Hepatocyte (in vitro differentiated cells): ENCODE results near the gene MLST8. TPM values are rescaled to one million over a fixed set of nuclear protein-coding genes. Genes with fewer than 3 reads are reported as not detected.

Experiments
- DNase-seq: peaks from one replicate; pipeline ENCODE4 v3.0.0-alpha.2; 2016; ENCODE audit warnings: low spot score
- H2AFZ ChIP-seq: fragments of 200-600 bp; sonication (generic); 2 replicates; pipeline ENCODE4 v1.6.0; 2016; ENCODE audit warnings: antibody characterized with exemption, mild to moderate bottlenecking
- H3K27ac ChIP-seq: fragments of 200-600 bp; sonication (generic); 2 replicates; pipeline ENCODE4 v1.5.1; 2016; ENCODE audit warnings: mild to moderate bottlenecking
- H3K27me3 ChIP-seq: fragments of 200-600 bp; sonication (generic); 2 replicates; pipeline ENCODE4 v1.6.1; 2016
- H3K36me3 ChIP-seq: fragments of 200-600 bp; sonication (generic); replicated peaks from 2 replicates; pipeline ENCODE4 v1.5.1; 2016; ENCODE audit warnings: low read depth; ENCODE audit not compliant: insufficient read depth
- H3K4me1 ChIP-seq: fragments of 200-600 bp; sonication (generic); 2 replicates; pipeline ENCODE4 v1.5.1; 2016; ENCODE audit warnings: mild to moderate bottlenecking, moderate library complexity; ENCODE audit not compliant: insufficient read depth
- H3K4me2 ChIP-seq: fragments of 200-600 bp; sonication (generic); 2 replicates; pipeline ENCODE4 v1.6.0; 2016
- H3K4me3 ChIP-seq: fragments of 200-600 bp; sonication (generic); 2 replicates; pipeline ENCODE4 v1.5.1; 2016; ENCODE audit warnings: mild to moderate bottlenecking
- H3K79me2 ChIP-seq: fragments of 200-600 bp; sonication (generic); 2 replicates; pipeline ENCODE4 v1.6.0; 2017; ENCODE audit warnings: mild to moderate bottlenecking
- H3K9me2 ChIP-seq: fragments of 200-600 bp; sonication (generic); replicated peaks from 2 replicates; pipeline ENCODE4 v1.6.0; 2017; ENCODE audit warnings: mild to moderate bottlenecking; ENCODE audit not compliant: insufficient read depth
- H3K9me3 ChIP-seq: fragments of 200-600 bp; sonication (generic); 2 replicates; pipeline ENCODE4 v1.5.1; 2016; ENCODE audit warnings: low read depth, mild to moderate bottlenecking
- H4K20me1 ChIP-seq: fragments of 200-600 bp; sonication (generic); 2 replicates; pipeline ENCODE4 v1.6.0; 2016; ENCODE audit warnings: mild to moderate bottlenecking; ENCODE audit not compliant: insufficient read depth, poor library complexity, severe bottlenecking
- CTCF ChIP-seq: fragments of 200-600 bp; sonication (generic); IDR thresholded peaks from 2 replicates; pipeline ENCODE4 v1.5.1; 2016; ENCODE audit warnings: antibody characterized with exemption, mild to moderate bottlenecking; ENCODE audit not compliant: poor library complexity
- EZH2 ChIP-seq: fragments of 200-600 bp; sonication (generic); IDR thresholded peaks from 2 replicates; pipeline ENCODE4 v1.6.1; 2016; ENCODE audit warnings: antibody characterized with exemption, mild to moderate bottlenecking, borderline replicate concordance
- EZH2phosphoT487 ChIP-seq: fragments of 200-600 bp; sonication (generic); IDR thresholded peaks from one replicate; pipeline ENCODE4 v1.6.1; 2018; ENCODE audit warnings: antibody characterized with exemption, mild to moderate bottlenecking, low read depth, moderate library complexity; ENCODE audit not compliant: unreplicated experiment, severe bottlenecking
- whole genome bisulfite sequencing: methylation state at CpG from one replicate; pipeline ENCODE4 v1.1.6; 2016; ENCODE audit warnings: low lambda C conversion rate; ENCODE audit errors: missing lambda C conversion rate; 5-methylcytosine and 5-hydroxymethylcytosine counted together
- polyA plus RNA-seq: library from polyadenylated mRNA; unstranded; fragments of >200 nt; fragmentation: Nextera tagmentation; extraction: Ambion mirVana; gene quantifications from 2 replicates; pipeline ENCODE4 v1.2.1, GENCODE V29; 2016
- total RNA-seq: library from RNA; depleted of rRNA; stranded (reverse); fragments of >200 nt; gene quantifications from 2 replicates; pipeline ENCODE4 v1.2.3, GENCODE V29; 2014

MLST8 gene
- 28.3 and 52.4 TPM in 2 replicates for total RNA-seq
- polyA plus RNA-seq, result 87.3 and 88.3 TPM in 2 replicates

- peak; percentile 94 for DNase-seq
- Histone ChIP-seq H2AFZ (peak within 1 kb of the TSS; percentile 92), H3K4me2 (peak within 1 kb of the TSS; percentile 97), H3K9me3 (no peaks in the 10 kb centered on the region), H3K36me3 (no peaks in the 10 kb centered on the region), H4K20me1 (no peaks in the 10 kb centered on the region), H3K27me3 (no peaks in the 10 kb centered on the region), H3K4me3 (peak within 1 kb of the TSS; percentile 97), H3K27ac (peak within 1 kb of the TSS; percentile 99), H3K79me2 (peaks cover 12% of the 10 kb centered on the region), H3K4me1 (peaks cover 8% of the 10 kb centered on the region), H3K9me2 (no peaks in the 10 kb centered on the region)
- under 1% methylated on average over 49 of the region's 93 CpGs for WGBS
- TF ChIP-seq CTCF (peak; percentile 15), EZH2 (no peak), EZH2phosphoT487 (no peak)
Observed at GRCh38 chr16:2205104-2205966, at the start of gene MLST8. TSS of gene MLST8 (plus strand) at chr16:2205454. CDS start at chr16:2206086, 632 bp downstream.

- no peaks in the 10 kb centered on the region for H3K9me2 ChIP-seq
- WGBS, result 7% methylated on average over 36 of the region's 47 CpGs
- H4K20me1 ChIP-seq, result peaks cover 74% of the 10 kb centered on the region
- no peaks in the 10 kb centered on the region for H3K36me3 ChIP-seq
- H2AFZ ChIP-seq, result no peak overlapping the region
- peaks cover 48% of the 10 kb centered on the region for H3K4me1 ChIP-seq
- H3K27me3 ChIP-seq, result no peaks in the 10 kb centered on the region
- peak overlapping the region; percentile 95 for H3K4me2 ChIP-seq
- peaks cover 90% of the 10 kb centered on the region for H3K79me2 ChIP-seq
- DNase-seq, result peak; percentile 64
- H3K9me3 ChIP-seq, result no peaks in the 10 kb centered on the region
- no peak for TF ChIP-seq CTCF
- no peak for TF ChIP-seq EZH2phosphoT487
- no peak for TF ChIP-seq EZH2
- H3K4me3 ChIP-seq, result peak overlapping the region; percentile 95
- peak overlapping the region; percentile 56 for H3K27ac ChIP-seq
Observed at GRCh38 chr16:2155977-2156848, 49.0 kb upstream of the MLST8 start.

- Histone ChIP-seq H2AFZ (no peak overlapping the region), H3K27ac (peak overlapping the region; percentile 56), H3K79me2 (peaks cover 90% of the 10 kb centered on the region), H3K4me1 (peaks cover 47% of the 10 kb centered on the region), H3K4me2 (peak overlapping the region; percentile 95), H4K20me1 (peaks cover 68% of the 10 kb centered on the region), H3K4me3 (peak overlapping the region; percentile 95), H3K9me3 (no peaks in the 10 kb centered on the region), H3K36me3 (no peaks in the 10 kb centered on the region), H3K9me2 (no peaks in the 10 kb centered on the region), H3K27me3 (no peaks in the 10 kb centered on the region)
- no peak for DNase-seq
- no peak for TF ChIP-seq CTCF
- TF ChIP-seq EZH2phosphoT487, result no peak
- TF ChIP-seq EZH2, result no peak
- WGBS, result 71% methylated on average over 5 of the region's 5 CpGs
Observed at GRCh38 chr16:2156849-2157224, 48.4 kb upstream of the MLST8 start.
